Activated T-helper 1 cell treated with Interleukin-2 at 50 U/mL for 16 hours (primary cell): ENCODE results near the gene WDR55.
"Not testable (repeated sequence)": the region's sequence is repeated elsewhere in the genome, so short reads cannot be mapped to it uniquely, and the experiment has no call there.

Experiments used
- DNase-seq: peaks from one replicate; pipeline ENCODE4 v3.0.0-alpha.2; 2020; ENCODE audit warnings: low read depth

WDR55 gene, protein sequence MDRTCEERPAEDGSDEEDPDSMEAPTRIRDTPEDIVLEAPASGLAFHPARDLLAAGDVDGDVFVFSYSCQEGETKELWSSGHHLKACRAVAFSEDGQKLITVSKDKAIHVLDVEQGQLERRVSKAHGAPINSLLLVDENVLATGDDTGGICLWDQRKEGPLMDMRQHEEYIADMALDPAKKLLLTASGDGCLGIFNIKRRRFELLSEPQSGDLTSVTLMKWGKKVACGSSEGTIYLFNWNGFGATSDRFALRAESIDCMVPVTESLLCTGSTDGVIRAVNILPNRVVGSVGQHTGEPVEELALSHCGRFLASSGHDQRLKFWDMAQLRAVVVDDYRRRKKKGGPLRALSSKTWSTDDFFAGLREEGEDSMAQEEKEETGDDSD

DNA sequence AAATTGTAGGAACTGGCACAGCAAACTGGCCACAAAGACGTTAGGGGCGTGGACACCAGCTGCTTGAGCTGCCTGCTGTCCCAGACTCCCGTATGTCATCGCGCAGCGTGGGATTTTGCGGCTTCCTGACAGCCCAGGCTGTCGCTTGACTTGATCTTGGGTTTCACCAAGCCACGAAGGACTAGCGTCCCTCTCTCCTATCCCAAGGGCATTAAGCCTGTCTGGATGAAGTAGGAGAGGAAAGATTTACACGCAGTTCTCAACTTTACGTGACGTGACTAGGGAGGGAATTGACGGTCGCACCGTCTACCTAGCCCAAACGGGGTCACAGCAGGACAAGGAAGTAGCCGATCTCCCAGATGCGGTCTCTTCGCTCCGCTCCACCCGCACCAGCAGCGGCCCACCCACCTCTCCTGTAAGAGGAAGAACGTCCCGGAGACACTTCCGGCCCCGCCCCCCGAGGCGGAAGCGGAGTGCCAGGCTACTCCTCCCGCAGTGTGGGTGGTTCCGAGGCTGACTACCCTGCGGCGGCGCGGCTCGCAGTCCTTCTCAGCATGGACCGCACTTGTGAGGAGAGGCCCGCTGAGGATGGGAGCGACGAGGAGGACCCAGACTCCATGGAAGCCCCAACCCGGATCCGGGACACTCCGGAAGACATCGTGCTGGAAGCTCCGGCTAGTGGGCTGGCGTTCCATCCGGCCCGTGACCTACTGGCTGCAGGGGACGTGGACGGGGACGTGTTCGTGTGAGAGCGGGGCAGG lies at the start of gene WDR55:
Gene WDR55, plus strand, starts transcription at position 546 of the 761 bp plus-strand sequence. Its CDS starts 9 bp downstream, at position 555.
- DNase-seq: peak; percentile 94

DNA sequence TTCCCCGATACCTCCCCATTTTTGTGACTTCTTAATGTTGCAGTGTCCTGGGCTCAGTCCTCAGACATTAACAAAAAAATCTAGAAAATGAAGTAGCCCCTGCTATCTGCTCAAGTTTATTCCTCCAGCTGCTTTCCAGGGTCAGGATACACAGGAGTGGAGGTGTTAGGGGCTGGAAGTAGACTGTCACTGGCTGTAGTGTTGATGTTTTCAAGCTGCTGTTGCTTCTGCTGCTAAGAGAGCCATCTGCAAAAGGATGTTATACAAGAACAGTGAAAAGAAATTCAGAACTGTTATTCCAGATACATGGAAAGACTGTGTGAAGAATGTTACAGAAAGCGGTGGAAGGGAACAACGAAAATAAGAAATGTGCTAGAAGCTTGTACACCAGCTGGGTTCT lies 42.4 kb upstream of the WDR55 start:
- no peak for DNase-seq

DNA sequence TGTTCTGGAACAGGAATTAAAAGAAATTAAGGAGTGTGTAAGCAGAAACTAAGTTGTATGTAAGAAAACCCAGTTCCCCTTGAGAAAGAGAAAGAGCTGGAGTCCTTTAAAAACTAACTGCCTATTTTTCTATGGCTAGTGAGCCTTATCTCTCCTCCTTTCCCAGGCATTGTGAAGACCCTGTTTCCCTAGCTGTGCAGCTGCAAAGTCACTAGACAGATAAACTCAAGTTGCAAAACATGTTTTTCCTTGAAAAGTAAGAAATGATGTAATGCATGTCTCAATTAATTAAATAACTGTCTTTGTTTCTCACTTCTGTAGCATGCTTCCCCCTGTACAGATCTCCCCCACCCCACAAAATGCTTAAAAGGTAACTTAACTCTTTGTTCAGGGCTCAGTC lies 41.6 kb upstream of the WDR55 start:
- not testable (repeated sequence) for DNase-seq

DNA sequence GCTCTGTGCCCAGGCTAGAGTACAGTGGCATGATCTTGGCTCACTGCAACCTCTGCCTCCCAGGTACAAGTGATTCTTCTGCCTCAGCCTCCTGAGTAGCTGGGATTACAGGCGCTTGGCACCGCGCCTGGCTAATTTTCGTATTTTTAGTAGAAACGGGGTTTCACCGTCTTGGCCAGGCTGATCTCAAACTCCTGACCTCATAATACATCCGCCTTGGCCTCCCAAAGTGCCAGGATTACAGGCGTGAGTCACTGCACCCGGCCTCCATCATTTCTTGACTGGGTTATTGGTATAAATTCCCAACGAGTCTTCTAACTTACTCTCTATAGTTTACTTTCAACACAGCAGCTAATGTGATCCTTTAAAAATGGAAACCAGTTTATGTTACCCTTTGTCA lies 39.8 kb upstream of the WDR55 start:
- not testable (repeated sequence) for DNase-seq

DNA sequence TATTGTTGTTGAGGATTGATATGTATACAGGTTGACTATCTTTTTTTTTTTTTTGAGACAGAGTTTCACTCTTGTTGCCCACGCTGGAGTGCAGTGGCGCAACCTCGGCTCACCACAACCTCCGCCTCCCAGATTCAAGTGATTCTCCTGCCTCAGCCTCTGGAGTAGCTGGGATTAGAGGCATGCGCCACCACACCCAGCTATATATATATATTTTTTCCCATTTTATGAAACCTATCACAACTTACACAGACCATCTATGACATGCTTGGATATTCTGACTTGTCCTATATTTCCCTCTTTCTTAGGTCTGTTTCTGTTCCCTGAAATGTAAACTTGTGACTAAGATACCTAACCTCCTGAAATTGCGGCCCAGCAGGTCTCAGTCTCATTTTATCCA lies 36.7 kb upstream of the WDR55 start:
- no peak for DNase-seq

DNA sequence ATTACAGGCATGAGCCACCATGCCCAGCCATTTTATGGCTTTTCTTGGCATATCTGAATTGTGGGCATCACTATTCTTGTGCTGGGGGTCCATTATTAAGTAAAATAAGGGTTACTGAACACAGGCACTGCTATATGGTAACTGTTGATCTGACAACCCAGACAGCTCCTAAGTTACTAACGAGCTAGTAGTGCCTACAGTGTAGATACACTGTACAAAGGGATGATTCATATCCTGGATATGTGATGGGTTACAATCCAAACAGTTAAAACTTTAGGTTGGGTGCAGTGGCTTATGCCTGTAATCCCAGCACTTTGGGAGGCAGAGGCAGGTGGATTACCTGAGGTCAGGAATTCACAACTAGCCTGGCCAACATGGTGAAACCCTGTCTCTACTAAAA lies 36.0 kb upstream of the WDR55 start:
- no peak for DNase-seq

DNA sequence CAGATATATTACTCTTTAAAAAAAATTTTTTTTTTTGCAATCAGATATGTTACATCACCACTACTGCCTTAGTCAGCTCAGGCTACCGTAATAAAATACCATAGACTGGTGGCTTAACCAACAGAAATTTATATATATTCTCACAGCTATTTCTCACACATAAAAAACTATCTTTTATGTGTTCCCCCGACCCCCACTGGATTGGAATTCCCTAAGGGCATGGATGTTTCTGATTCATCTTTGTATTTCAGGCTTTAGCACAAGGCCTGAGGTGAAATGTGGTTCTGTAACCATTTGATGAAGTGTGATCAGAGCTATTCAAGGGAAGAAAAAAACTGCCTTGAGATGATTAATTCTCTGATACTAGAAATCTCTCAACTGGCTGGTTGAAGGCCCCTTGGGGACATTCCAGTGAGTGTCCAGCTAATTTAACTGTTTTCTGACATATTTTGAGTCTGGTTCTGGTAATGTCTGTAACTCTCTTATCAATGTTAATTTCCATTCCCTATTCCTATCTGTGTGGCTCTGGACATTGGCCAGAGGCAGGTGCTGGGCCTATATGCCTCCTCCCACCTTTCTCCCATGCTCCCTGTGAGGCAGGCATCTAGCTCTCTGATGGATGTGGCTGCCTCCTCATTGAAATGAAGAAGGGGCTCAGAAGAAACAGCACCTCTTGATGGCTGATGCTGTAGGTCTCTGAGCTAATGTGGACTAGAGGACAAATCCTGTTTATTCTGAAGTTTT lies 34.2 kb upstream of the WDR55 start:
- DNase-seq: no peak

DNA sequence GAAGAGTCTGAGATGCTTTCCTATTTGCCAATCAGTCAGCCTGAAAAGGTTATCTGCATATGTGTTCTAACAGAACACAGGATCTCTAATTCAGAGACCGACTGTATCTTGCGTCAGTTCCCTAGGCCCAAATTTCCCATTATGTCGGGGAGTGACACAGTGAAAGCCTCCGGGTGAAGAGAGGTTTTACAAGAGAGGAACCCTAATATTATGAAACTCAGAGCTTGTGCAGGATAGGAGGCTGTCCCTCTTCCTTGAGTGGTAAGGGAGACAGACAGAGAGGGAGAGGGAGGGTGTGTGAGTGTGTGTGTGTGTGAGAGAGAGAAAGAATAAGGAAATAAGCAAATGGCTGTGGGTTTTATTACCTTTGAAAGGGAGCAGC lies 33.7 kb upstream of the WDR55 start:
- DNase-seq: no peak

DNA sequence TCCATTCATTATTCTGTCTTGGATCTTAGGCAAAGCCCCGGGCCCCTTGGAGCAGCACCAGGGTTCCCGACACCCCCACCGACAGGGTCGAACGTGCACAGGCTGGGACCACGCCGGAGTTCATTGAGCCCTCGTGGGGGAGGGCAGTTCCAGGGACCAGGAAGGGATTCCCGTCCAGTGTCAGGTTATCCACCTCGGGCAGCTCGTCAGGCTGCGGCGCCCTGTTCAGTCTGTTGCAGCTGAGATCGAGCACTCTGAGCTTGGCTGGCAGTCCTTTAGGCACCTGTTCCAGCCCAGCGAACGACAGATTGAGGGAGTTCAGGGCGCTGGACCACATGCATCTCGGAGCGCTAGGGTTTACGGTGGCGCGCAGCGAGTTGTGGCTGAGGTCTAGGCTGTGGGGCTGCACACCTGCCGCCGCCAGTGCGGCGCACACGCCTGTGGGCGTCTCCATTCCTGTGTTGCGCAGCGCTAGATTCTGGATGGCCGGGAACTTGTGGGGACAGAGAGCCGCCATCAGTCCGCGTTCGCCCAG lies 32.8 kb upstream of the WDR55 start:
- DNase-seq: peak; percentile 11

DNA sequence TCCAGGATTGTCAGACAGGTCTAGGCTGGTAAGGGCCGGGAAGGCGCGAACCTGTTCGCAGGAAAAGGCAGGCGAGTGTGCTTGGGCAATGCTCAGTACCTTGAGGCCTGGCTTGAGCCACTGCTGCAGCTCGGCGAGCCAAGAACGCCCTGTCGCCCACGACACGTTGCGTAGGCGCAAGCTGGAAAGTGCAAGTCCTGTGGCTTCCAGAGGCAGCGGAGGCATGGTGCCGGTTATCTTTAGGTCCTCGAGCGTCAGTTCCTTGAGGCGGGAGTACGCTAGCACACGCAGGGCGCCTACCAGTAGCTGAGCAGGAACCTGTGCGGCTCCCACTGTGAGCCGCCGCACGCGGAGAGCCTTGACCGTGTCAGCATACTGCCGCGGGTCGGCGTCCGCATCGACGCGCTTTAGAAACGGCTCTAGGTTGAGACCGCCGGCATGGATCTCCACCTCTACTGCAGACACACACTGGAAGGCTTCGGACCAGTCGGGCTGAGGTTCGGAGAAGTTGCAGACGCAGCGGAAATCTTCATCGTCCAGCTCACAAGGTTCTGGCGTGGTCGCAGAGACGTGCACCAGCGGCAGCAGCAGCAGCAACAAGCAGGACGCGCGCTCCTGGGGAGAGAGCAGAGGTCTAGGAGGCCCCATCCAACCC lies 32.2 kb upstream of the WDR55 start:
- peak; percentile 22 for DNase-seq

DNA sequence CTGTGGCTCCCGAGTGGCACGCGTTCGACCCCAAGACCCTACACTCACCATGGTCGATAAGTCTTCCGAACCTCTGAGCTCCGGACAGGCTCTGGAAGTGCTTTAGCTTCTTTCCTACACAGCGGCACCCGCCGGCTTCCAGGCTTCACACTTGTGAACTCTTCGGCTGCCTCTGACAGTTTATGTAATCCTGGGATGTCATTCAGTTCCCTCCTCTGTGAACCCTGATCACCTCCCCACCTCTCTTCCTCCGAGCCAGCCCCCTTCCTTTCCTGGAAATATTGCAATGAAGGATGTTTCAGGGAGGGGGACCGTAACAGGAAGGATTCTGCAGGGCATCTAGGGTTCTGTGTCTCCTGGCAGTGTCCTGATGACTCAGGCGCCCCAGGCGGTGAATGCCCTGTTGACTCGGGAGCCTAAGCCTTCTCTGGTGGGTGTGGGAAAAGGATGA lies 31.7 kb upstream of the WDR55 start, which contains the start of gene CD14:
Gene CD14, minus strand, starts transcription at position 155 of the 451 bp plus-strand sequence. Its CDS starts 104 bp downstream, at position 51.
- no peak for DNase-seq

DNA sequence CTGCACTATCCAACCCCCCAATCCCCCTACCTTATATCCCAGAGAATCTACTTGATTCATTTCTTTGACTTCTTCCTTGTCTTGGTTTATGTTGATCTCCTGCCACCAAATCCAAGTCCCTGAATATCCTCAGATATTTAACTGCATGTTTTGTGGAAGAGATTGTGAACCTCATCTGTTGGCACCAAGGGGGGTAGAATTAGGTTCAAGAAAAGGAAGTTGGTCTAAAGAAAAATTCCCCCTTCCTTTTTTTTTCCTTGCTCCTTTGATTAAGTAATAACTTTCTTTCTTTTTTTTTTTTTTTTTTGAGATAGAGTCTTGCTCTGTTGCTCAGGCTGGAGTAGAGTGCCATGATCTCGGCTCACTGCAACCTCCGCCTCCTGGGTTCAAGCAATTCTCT lies 31.2 kb upstream of the WDR55 start:
- no peak for DNase-seq

DNA sequence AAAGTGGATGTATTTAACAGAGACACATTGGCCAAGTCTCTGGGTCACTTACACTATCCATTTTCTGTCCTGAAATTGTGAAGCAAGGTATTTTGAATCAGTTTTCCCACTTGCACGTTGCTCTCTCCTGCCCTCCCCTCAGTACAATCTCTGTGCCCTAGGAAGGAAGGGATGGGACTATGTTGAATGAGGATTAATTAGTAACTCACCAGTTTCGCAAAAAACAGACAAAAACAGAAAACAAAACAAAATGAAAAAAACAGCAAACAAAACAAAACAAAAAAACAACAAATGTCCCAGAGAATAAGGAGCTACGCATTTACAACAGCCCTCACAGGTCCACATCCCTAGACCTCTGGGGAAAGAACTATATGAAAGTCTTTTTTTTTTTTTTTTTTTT lies 30.6 kb upstream of the WDR55 start:
- no peak for DNase-seq

DNA sequence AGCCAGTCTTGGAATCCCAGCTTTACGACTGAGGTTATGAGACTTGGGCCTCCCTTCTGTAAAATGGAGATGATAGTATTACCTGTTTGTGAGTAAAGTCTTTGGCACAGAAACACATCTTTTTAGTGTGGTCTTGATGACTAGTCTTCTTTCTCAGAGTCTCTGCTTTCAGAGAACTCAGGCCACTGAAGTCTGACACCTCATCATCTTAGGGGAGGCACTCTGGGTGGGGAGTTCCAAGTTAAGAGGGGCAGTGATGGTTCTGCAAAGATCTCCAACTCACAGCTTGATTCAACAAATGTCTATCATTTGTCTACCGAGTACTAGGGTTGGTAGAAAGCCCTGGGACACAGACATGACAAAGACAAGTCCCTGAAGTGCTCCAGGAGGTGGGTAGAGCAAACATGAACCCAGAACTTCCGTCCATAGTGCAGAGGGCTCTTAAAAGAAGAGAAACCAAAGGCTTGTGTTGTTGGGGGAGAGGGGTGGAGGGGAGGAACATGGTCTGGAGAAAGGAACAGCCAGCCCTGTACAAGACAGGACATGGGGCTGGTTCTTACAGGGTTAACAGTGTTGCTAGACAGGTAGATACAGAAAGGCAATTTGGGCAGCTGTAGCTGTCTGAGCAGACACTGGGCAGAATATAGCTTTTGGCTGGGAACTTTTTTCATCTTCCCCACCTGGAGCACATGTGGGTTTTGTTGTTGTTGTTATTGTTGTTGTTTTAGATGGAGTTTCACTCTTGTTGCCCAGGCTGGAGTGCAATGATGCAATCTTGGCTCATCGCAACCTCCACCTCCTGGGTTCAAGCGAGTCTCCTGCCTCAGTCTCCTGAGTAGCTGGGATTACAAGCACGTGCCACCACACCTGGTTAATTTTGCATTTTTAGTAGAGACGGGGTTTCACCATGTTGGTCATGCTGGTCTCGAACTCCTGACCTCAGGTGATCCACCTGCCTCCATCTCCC lies 29.1 kb upstream of the WDR55 start:
- DNase-seq: no peak

DNA sequence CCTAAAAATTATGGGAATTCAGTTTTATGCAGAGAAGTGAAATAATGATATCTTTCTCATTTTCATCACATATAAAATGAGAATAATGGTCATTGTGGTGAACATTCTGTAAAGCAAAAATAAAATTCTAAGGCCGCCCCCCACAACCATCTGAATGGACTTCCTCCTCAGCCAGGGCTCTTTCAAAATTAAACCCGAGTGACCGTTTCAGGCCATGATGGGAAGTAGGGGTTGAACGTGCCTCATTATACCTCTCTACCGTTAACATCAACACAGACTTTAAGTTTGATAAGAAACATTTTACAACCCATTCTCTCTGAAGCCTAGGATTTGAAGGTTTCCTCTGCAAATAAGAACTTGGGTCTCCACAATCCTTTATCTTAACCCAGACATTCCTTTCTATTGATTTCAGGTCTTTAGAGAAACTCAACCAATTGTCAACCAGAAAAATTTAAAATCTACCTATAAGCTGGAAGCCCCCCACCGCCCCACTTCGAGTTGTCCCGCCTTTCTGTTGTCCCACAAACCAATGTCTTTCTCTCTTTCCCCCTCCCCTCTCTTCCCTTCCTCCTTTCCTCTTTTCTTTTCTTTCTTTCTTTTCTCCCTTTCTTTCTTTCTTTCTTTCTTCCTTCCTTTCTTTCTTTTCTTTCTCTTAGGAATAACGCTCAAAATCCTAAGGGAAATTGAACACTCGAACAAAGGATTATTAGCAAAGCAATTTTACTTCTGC lies 27.2 kb upstream of the WDR55 start:
- no peak for DNase-seq

DNA sequence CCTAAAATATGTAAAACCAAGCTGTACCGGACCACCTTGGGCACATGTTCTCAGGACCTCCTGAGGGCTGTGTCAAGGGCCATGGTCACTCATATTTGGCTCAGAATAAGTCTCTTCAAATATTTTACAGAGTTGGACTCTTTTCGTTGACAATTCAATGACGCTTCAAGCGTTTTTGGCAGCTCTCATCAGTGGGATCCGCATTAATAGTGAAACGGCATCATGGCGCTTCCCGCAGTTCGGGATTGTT lies 25.9 kb upstream of the WDR55 start:
- not testable (repeated sequence) for DNase-seq

DNA sequence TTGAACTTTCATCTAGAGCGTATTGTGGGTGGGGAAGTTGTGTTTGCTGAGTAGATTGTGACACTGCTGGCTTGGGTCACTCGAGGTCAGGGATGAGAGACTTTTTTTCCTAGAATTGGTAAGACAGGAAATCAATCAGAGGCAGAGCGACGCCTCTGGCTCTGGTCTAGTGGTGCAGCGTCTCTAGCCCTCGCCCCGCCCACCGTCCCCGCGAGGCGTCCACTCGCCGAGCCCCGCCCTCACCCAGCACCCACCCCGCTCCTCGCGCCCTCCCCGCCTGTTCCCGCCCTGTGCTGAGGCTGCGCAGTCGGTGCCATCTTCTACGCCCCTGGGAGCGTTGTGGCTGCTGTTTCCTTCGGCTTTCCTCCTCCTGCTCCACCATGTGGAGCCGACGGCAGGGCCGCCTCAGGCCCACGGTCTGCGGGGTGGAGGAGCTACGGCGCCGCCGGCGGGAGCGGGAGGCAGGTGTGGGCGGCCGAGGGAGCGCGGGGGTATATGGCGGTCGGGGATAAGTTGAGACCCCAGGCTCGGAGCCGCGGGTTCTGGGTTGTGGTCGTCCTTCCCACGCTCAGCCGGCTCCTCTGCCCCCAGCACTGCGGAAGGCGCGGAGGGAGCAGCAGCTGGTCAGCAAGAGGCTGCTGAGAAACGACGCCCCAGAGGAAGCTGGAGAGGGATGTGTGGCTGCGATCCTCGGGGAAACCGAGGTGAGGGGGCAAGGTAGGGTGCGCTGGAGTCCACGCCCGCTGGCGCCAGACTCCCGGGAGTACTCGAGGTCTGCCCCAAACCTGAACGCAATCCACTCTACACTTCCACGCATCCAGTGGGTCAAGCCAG lies 25.3 kb upstream of the WDR55 start, which contains the start of gene TMCO6:
Gene TMCO6, plus strand, starts transcription at position 304 of the 834 bp plus-strand sequence. Its CDS starts 77 bp downstream, at position 381.
- peak; percentile 96 for DNase-seq

DNA sequence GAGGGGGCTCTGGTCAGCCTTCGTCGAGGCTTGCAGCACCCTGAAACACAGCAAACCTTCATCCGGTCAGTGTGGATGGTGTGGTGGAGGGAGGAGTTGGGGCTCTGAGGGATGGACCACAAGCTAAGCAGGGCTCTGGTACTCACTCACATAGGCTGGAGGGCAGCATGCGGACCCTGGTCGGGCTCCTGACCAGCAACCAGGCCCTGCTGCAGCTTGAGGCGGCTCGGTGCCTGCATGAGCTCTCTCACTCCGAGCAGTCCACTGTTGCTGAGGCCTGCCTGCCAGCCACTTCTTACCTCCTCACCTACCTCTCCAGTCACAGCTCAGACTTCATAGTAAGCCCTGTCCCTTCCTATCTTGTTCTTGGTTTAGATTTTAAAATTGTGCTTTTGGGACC lies 23.0 kb upstream of the WDR55 start:
- no peak for DNase-seq

DNA sequence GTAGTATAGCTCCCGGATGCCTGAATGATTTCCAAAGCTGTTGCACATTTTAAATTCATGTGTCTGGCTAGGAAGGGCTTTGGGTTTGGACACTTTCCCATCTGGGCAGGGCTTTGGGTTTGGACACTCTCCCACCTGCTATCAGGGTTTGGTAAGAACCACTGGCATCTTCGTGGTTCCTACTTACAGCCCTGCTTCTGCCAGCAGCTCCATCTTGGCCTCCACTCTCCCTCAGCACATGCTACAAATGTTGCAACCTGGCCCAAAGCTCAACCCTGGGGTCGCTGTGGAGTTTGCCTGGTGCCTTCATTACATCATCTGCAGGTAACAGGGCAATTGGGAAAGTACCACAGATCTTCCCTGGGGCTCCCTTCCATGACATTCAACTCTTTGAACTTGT lies 22.0 kb upstream of the WDR55 start:
- DNase-seq: no peak
